ENCODE results near the gene DNASE1.
"Not testable (repeated sequence)": the region's sequence is repeated elsewhere in the genome, so short reads cannot be mapped to it uniquely, and the experiment has no call there.

The DNASE1 gene, protein sequence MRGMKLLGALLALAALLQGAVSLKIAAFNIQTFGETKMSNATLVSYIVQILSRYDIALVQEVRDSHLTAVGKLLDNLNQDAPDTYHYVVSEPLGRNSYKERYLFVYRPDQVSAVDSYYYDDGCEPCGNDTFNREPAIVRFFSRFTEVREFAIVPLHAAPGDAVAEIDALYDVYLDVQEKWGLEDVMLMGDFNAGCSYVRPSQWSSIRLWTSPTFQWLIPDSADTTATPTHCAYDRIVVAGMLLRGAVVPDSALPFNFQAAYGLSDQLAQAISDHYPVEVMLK

DNA sequence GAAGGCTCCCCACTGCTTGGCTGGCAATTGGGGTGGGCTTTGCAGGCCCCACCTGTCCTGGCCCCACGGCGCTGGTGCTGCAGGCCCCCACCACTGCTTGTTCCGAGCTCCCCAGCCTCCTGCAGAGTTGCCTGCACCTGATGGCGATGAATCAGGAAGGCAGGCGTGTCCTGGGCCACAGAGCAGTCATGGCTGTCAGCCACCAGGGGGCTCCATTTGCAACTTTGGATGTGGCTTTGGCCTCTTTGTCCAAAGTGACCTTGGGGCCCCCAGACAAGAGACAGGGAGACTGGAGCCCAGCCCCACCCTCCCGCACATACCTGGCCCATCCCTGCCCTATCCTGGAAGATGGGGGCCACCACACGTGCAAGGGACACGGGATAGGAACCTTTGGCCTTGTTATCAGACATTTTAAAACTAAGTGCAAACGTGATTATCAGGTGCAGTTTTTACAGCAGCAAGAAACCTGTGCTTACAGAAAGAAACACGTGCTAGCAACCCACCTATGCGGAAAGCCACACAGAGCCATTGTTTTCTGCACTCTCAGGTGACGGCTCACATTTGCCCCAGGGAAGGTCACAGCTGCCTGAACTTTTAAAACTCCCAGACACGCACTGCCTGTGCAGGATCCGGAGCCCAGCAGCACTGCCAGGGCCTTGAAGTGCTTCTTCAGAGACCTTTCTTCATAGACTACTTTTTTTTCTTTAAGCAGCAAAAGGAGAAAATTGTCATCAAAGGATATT lies at the start of gene DNASE1:
Gene DNASE1 (plus strand): TSS at position 443 of the 743 bp plus-strand sequence. CDS start 683 bp downstream, outside the sequence.
- peak; percentile 62 for DNase-seq (ENCODE audit: low read depth, low spot score)

DNA sequence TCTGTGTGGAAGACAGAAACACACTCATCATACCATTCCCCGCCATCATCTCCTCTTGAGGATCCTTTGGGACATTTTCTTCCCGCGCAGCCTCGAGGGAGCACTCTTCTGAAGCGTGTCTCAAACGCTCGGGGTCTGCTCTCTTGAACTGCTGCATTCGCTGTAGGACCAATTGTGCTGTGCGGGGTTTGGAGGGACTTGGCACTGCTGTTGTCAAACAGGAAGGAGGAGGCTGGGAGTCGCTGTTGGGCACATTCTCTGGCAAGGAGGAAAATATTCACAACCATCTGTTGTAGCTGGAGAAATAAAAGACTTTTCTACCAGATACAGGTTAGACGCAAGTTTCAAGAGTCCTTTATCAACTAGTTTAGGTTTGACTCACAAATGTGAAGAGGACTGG lies 48.0 kb upstream of the DNASE1 start:
- DNase-seq (ENCODE audit: low read depth, low spot score) = no peak

DNA sequence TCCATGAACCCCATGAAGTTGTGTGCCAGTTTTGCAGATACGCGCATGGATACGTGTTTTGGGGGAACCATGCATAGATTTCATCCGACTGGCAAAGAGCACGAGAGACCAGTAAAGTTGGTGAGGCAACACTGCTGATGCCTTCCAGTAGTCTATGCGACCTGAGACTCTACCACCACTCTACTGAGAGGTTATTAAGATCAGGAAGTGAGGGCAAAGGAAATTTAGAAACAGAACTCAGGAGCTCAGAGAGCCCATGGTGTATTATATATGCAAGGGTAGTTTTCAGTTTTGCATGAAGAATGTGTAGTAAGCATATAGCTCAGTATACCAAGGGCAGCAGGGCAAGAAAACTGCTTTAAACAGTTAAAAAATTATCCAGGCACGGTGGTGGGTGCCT lies 47.3 kb upstream of the DNASE1 start:
- no peak for DNase-seq (ENCODE audit: low read depth, low spot score)

DNA sequence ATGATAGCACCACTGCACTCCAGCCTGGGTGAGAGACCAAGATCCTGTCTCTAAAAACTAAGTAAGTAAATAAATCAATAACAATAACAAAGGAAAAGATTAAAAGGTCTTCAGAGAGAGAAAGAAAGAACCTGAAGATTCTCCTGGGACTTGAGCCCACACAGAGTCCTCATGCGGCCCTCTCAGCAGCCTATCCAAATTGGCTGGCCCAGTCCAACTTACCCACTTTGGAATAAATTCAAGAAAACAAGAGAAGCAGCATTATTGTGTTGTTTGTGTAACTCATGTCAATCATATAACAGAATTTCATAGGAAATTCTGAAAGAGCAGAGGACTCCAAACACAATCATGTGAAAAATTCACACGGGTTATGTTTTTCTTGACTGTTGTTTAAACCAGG lies 46.9 kb upstream of the DNASE1 start:
- no peak for DNase-seq (ENCODE audit: low read depth, low spot score)

DNA sequence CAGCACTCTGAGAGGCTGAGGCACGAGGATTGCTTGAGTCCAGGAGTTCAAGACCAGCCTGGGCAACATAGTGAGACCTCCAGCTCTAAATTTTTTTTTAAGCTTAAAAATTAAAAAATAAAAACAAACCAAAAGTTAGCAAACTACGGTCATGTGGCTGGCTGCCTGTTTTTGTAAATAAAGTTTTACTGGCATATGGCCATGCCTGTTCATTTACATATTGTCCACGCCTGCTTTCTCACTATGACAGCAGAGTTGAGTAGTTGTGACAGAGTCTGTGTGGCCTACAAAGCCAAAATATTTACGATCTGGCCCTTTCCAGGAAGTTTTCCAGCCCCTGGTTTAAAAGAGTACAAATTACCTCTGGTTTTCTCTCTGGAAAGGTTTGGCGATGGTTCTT lies 46.4 kb upstream of the DNASE1 start:
- DNase-seq (ENCODE audit: low read depth, low spot score) = no peak

DNA sequence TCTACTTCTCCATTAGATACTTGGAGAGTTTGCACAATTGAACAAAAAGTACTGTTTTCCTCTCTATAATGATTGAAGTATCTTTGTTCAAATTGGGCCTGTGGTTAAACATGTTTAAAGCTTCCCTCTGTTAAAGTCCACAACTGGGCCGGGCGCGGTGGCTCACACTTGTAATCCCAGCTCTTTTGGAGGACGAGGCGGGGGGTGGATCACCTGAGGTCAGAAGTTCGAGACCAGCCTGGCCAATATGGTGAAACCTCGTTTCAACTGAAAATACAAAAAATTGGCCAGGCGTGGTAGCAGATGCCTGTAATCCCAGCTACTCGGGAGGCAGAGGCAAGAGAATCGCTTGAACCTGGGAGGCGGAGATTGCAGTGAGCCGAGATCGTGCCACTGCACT lies 45.5 kb upstream of the DNASE1 start:
- DNase-seq (ENCODE audit: low read depth, low spot score) = not testable (repeated sequence)

DNA sequence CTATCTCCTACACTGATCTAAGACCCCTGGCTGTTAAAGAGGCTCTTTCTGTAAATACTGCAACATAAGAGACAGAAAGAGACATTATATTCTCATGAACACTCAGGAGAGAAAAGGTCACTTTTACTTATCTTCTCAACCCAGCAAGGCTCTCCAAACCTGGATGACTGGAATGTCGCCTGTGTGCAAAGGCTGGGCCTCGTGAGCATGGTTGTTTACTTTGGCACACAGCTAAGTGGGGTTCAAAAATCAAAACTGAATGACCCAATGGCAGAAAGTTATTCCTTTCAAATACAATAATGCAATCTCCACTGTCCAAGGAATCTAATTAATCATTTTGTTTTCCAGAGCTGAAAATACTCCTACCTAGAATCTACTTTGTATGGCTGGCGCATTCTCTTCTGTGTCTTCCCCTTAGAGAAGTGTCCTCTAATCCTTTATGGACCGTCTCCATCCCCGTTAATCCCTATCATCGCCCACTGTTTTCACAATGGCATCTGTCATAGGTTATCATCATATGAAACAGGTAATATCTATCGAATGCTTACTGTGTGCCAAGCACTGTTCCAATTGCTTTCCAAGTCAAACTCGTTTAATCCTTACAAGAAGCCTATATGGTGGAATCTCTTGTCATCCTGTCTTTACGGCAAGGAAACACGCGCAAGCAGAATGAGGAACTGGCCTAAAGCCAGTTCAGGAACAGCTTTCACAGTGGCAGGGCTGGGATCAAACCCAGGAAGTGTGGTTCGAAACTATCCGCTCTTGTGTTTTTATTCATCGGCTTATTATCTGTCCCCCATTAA lies 44.4 kb upstream of the DNASE1 start:
- no peak for DNase-seq (ENCODE audit: low read depth, low spot score)

DNA sequence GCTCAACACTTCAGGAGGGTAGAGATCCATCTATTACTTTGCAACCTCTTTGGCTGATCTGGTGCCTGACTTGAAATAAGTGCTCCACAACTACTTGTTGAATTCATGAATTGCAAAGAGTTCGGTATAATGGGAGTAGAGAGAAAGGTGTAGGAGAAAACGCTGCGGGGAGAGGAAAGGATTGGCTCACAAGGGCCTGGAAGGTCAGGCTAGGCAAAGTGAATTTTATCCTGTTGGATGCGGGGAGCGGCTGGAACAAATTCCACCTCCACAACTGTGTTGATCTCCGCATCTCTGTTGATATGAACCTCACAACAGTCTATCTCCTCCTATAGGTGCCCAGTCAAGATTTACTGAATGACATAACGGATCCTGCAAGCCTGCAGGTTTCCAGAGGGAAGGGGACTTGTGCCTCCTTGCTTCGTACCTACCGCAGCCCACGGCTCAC lies 43.8 kb upstream of the DNASE1 start:
- DNase-seq (ENCODE audit: low read depth, low spot score) = no peak

DNA sequence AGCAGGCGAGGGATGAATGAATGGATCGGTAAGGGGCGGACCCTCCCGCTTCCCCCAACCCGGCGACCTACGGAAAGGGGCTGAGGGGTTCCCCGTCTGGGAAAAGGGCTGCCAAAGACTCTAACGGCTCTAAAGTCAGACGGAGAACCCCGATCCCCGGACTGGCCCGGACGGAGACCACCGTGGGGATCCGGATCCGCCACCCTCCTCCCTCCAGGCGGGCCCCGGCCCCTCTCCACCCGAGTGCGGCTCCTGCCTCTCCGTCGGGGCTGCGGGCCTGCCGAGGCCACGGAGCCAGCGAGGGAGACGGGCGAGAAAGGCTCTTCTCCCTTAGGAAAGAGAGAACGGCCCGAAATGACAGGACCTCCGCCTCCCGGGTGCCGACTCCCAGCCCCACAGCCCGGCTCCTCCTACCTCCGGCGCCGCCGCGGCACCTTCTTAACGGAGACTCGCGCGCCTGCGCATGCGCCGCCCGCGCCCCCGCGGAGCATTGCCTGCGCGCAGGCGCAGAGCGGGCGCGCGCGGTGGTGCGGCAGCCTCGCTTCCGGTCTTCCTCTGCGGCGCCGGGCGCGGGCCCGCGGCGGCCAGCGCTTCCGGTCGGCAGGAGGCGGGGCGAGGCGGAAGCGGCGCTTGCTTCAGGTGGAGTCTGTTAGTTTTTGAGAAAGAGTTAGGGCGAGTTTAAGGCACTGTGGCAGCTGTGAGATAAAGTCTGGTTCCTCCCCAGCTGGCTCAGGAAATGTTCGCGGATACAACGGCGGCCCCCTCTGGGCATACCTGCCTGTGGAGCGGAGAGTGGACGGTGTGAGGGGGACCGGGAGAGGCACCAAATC lies 43.1 kb upstream of the DNASE1 start, which contains the start of gene SLX4:
Gene SLX4 (minus strand): TSS at position 461 of the 830 bp plus-strand sequence. CDS start 2,642 bp downstream, outside the sequence.
- DNase-seq (ENCODE audit: low read depth, low spot score) = peak; percentile 99

DNA sequence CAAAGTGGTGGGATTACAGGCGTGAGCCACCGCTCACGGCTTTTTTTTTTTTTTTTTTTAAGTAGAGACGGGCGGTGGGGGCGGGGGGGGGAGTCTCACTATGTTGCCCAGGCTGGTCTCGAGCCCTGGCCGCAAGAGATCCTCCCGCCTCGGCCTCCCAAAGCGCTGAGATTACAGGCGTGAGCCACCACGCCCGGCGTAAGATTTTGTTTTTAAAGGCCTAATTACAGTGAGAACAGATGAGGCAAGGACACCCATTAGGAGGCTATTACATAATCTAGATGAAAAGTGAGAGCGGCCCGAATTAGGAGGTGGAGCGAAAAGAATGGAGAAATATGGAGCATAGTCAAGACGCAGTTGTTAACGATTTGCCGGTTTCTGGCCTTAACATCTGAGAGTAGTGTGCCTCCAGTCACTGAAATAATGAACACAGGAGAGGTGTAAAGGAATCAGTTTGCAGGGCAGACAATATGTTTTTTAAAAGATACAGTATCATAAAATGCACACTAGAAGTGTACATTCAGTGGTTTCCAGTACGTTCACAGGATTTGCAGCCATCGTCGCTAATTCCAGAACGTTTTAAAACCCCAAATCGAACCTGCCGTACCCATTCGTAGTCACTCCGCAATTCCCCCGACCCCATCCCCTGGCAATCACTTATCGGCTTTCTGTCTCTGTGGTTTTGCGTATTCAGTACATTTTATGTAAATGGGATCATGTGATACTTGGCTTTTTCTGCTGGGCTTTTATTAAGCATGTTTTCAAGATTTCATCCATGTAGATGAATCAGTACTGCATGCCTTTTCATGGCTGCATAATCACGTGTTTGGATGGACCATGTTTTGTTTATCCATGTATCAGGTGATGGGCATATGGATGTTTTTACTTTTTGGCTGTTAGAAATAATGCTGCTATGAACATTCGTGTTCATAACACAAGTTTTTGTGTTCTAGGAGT lies 41.7 kb upstream of the DNASE1 start:
- no peak for DNase-seq (ENCODE audit: low read depth, low spot score)

DNA sequence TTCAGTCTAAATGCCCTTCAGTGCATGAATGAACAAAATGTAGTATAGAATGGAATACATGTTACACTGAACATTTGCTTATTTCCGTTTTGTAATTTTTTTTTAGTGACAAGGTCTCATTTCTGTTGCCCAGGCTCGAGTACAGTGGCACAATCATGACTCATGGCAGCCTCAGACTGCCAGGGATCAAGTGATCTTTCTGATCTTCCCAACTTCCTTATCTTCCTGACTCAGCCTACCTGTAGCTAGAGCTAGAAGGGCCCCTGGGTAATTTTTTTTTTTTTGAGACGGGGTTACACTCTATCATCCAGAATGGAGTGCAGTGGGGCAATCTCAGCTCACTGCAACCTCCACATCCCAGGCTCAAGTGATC lies 35.7 kb upstream of the DNASE1 start:
- no peak for DNase-seq (ENCODE audit: low read depth, low spot score)

DNA sequence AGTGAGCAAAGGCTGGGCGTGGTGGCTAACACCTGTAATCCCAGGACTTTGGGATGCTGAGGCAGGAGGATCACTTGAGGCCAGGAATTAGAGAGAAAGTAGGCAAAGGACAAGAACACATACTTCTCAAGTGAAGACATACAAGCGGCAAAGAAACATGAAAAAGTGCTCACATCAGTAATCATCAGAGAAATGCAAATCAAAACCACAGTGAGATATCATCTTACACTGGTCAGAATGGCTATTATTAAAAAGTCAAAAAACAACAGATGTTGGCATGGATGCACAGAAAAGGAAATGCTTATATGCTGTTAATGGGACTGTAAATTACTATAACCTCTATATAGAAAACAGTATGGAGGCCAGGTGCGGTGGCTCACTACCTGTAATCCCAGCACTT lies 30.8 kb upstream of the DNASE1 start:
- DNase-seq (ENCODE audit: low read depth, low spot score) = no peak

DNA sequence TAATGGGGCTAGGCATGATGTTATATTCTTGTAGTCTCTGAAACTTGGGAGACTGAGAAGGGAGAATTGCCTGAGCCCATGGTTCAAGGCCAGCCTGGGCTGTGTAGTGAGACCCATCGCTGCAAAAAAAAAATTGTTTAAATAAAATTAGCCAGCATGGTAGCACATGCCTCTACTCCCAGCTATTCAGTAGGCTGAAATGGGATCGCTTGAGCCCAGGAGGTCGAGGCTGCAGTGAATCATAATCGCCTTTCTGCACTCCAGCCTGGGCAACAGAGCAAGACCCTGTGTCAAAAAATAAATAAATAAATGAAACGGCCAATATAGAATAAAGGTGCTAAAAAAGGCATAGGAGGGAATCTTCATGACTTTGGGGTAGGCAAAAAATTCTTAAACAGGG lies 29.2 kb upstream of the DNASE1 start:
- no peak for DNase-seq (ENCODE audit: low read depth, low spot score)

DNA sequence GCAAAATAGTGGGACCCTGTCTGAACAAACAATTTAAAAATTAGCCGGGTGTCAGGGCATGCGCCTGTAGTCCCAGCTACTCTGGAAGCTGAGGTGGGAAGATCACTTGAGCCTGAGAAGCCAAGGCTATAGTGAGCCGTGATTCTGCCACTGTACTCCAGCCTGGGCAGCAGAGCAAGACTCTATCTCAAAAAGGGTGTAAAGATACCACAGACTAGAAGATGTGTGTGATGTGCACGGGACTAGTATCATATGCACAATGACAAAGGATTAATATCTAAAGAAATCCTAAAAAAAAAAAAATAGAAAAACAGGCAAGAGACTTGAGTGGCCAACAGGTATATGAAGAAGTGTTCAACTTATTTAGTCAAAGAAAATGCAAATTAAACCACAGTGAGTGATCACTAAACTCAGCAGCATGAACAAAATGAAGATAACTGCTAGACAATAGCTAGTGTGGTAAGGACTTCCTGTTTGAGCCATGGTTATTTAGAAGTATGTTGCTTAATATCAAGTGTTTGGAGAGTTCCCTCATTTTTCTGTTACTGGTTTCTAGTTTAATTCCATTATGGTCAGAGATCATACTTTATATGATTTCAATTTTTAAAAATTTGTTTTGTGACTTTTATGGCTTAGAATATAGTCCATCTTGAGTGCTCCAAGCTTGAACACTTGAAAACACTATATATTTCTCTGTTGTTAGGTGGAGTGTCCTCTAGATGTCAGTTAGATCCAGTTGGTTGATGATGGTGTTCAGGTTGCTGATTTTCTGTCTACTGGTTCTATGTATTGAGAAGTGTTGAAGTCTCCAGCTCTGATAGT lies 28.4 kb upstream of the DNASE1 start:
- no peak for DNase-seq (ENCODE audit: low read depth, low spot score)

DNA sequence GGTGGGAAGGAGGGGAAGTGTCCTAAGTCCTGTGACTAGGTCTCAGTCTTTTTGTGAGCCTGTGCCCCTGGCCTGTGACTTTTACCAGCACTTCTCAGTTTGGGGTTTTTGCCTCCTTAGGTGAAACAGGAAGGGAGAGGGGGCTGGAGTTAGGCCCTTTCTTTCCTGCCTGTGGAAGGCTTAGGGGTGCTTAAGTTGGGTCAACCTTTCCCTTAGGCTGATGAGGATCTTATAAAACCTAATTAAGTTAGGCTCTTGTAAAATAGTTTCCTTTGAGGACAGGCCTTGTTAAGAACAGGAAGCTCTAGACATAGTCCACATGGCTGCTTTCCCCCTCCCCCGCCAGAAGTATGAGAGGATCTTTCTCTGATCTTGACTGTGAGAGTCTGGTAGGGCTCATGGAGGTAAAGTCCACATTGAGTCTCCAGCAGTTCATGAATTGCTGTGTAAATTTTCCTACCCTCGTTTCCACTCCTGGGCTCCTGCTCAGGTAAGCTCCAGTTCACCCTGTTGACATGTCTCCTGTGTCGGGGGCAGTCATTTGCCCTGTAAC lies 17.0 kb upstream of the DNASE1 start:
- DNase-seq (ENCODE audit: low read depth, low spot score) = no peak

DNA sequence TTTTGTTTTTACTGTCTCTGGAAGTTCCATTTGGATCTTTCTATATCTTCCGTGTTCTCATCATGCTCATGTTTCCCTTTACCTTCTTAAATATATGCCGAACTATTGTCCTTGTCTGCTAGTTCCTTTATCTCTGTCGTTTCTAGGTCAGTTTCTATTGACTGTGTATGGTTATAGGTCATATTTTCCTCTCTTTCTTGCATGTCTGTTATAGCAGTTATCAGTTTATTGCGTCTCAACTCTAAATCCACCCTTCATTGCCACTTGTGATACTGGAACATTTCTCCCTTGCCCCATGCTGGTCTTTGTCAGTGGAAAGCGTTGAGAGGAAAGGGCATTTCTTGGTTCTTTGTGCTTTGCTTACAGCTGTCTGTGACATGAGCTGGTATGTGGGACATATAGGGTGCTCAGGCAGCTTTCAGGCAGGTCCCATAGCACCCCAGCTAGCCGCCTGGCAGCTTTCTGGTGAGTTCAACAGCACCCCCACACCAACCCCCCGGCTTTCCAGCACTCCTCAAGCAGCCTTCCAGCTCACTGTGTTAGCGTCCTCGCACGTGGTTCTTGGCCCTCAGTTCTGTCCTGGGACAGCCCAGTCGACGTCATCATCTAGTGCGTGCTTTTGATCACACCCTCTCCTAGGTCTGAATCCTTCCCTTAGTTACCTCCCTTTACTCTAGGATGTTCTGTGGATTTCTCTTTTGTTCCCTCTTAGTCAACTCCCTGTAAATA lies 15.4 kb upstream of the DNASE1 start:
- DNase-seq (ENCODE audit: low read depth, low spot score) = no peak

DNA sequence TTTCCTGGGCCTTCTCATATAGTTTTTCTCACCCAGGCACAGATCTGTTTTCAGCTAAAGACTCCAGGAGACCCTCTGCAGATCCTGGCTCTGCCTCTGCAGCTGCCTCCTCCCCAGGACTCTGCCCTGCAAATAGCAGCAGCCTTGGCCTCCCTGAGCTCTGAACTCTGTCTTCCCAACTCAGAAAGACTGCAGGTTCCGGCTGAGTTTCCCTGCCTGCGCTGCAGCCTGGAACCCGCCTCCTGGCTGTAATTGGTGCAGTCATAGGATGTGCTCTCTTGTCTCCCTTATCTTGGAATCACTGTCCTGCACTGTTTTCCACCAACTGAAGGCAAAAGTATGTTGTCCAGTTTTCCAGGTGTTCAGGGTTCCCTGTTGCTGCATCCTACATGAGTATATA lies 14.3 kb upstream of the DNASE1 start:
- DNase-seq (ENCODE audit: low read depth, low spot score) = no peak

Measured in astrocyte of the hippocampus (primary cell).